Endodermal cell (in vitro differentiated cells): Measurements from ENCODE around the gene WNK2. TPM values are rescaled to one million over a fixed set of nuclear protein-coding genes. Genes with fewer than 3 reads are reported as not detected.
"Not testable (repeated sequence)": the region's sequence is repeated elsewhere in the genome, so short reads cannot be mapped to it uniquely, and the experiment has no call there.

Experiments
- DNase-seq: peaks from one replicate; pipeline ENCODE4 v3.0.0-alpha.2; 2017
- H3K27ac ChIP-seq: 2 replicates; pipeline ENCODE4 v1.5.1; 2013; ENCODE audit warnings: mild to moderate bottlenecking, low read depth, low read length, moderate library complexity
- H3K27me3 ChIP-seq: 2 replicates; pipeline ENCODE4 v1.6.1; 2013; ENCODE audit warnings: mild to moderate bottlenecking, low read length, moderate library complexity; ENCODE audit not compliant: insufficient read depth, control insufficient read depth, poor library complexity, severe bottlenecking
- H3K36me3 ChIP-seq: 2 replicates; pipeline ENCODE4 v1.7.0; 2013; ENCODE audit warnings: mild to moderate bottlenecking, low read length, moderate library complexity; ENCODE audit not compliant: control insufficient read depth, insufficient read depth
- H3K4me1 ChIP-seq: one replicate; pipeline ENCODE4 v1.7.0; 2013; ENCODE audit warnings: low read length; ENCODE audit not compliant: control insufficient read depth, insufficient read depth
- H3K4me3 ChIP-seq: 2 replicates; pipeline ENCODE4 v1.5.1; 2013; ENCODE audit warnings: mild to moderate bottlenecking, low read length, moderate library complexity
- H3K9ac ChIP-seq: 2 replicates; pipeline ENCODE4 v1.6.1; 2013; ENCODE audit warnings: mild to moderate bottlenecking, low read length, moderate library complexity; ENCODE audit not compliant: poor library complexity, severe bottlenecking; ENCODE audit errors: extremely low read depth
- H3K9me3 ChIP-seq: 2 replicates; pipeline ENCODE4 v1.6.1; 2013; ENCODE audit warnings: mild to moderate bottlenecking, low read length, moderate library complexity; ENCODE audit not compliant: control insufficient read depth
- H3K27ac Mint-ChIP-seq: 2 replicates; pipeline ENCODE4 v1.8.0; 2020; ENCODE audit warnings: mixed read lengths
- H3K27me3 Mint-ChIP-seq: 2 replicates; pipeline ENCODE4 v1.8.0; 2021; ENCODE audit warnings: mild to moderate bottlenecking, mixed read lengths; ENCODE audit not compliant: insufficient read depth
- H3K36me3 Mint-ChIP-seq: 2 replicates; pipeline ENCODE4 v1.8.0; 2020; ENCODE audit warnings: low read depth, mixed read lengths
- H3K4me1 Mint-ChIP-seq: 2 replicates; pipeline ENCODE4 v1.8.0; 2020; ENCODE audit warnings: mixed read lengths
- H3K4me3 Mint-ChIP-seq: 2 replicates; pipeline ENCODE4 v1.8.0; 2020; ENCODE audit warnings: mild to moderate bottlenecking, moderate library complexity, mixed read lengths
- H3K9me3 Mint-ChIP-seq: 2 replicates; pipeline ENCODE4 v1.8.0; 2020; ENCODE audit warnings: mild to moderate bottlenecking, mixed read lengths
- CTCF ChIP-seq: fragments of 200-600 bp; sonication (generic); conservative IDR thresholded peaks from 2 replicates; pipeline ENCODE4 v1.5.0; 2021; ENCODE audit warnings: antibody characterized with exemption, mild to moderate bottlenecking
- WGBS, 2 experiments: methylation state at CpG; one replicate each; pipeline versions ENCODE4 v1.1.5 to v1.1.7; 2013; ENCODE audit warnings: missing lambda C conversion rate in 2 of 2, mixed read lengths in 1 of 2; ENCODE audit not compliant: insufficient coverage in 1 of 2, insufficient read length in 1 of 2; 5-methylcytosine and 5-hydroxymethylcytosine counted together
- total RNA-seq, 2 donors: library from RNA; stranded (reverse); fragmentation: NEBNext Ultra II Directional in 1 of 2; extraction: Animal tissue kit (Norgen Biotek cat#: 25700) in 1 of 2; gene quantifications; 2 replicates in 1 of 2; 3 replicates in 1 of 2; pipeline ENCODE4 v1.2.1, GENCODE V29; 2021

Gene WNK2
- total RNA-seq, 2 donors from 2014 or later, result 46.1 to 48.8 TPM

DNA sequence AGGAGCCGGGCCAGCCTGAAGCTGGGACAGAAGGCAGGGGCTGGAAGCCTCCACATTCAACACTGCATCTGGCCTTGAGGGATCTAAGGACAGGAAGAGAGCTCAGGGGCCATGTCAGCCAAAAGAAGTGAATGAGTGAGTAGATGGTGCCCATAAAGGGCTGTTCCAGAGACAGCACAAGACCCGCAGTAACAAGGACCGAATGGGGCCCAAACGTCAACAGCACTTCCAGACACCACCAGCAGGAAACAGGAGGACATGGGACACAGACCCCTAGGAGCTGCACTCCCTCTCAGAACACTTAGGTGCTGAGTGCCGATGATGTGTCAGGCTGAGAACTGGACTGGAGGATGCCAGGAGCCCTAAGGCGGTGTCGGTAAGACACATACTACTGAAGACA, 152.8 kb downstream of the WNK2 start:
- Histone ChIP-seq H3K36me3 (no peaks in the 10 kb centered on the region), H3K27me3 (no peaks in the 10 kb centered on the region), H3K4me3 (no peak overlapping the region), H3K4me1 (no peaks in the 10 kb centered on the region), H3K27ac (no peak overlapping the region), H3K9me3 (peaks cover 27% of the 10 kb centered on the region), H3K9ac (no peak overlapping the region)
- peaks cover 67% of the 10 kb centered on the region for H3K36me3 Mint-ChIP-seq
- WGBS, 2 experiments, result 88 to 90% methylated on average over 2 to 7 of the region's 7 CpGs
- no peak overlapping the region for H3K27ac Mint-ChIP-seq
- H3K27me3 Mint-ChIP-seq, result no peaks in the 10 kb centered on the region
- H3K4me3 Mint-ChIP-seq, result no peak overlapping the region
- no peak for DNase-seq
- no peak for TF ChIP-seq CTCF
- H3K4me1 Mint-ChIP-seq, result no peaks in the 10 kb centered on the region
- peaks cover 50% of the 10 kb centered on the region for H3K9me3 Mint-ChIP-seq

DNA sequence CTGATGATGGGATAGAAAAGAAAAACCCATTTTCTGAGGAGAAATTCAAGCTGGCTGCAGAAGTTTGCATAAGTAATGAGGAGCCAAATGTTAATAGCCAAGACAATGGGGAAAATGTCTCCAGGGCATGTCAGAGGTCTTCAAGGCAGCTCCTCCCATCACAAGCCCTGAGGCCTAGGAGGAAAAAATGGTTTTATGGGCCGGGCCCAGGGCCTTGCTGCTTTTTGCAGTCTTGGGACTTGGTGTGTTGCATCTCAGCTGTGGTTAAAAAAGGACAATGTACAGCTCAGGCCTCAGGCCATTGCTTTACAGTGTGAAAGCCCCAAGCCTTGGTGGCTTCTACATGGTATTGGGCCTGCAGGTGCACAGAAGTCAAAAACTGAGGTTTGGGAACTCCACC, 154.3 kb downstream of the WNK2 start:
- H3K36me3 ChIP-seq, H3K27ac Mint-ChIP-seq, H3K27me3 ChIP-seq, H3K27ac ChIP-seq, DNase-seq, H3K4me3 Mint-ChIP-seq, H3K9ac ChIP-seq, H3K4me3 ChIP-seq, H3K4me1 ChIP-seq, H3K27me3 Mint-ChIP-seq, H3K4me1 Mint-ChIP-seq: not testable (repeated sequence)
- 63 to 87% methylated on average over 1 of the region's 1 CpG for WGBS, 2 experiments
- H3K36me3 Mint-ChIP-seq, result peaks cover 55% of the 10 kb centered on the region
- H3K9me3 Mint-ChIP-seq, result peaks cover 50% of the 10 kb centered on the region
- H3K9me3 ChIP-seq, result peaks cover 27% of the 10 kb centered on the region

DNA sequence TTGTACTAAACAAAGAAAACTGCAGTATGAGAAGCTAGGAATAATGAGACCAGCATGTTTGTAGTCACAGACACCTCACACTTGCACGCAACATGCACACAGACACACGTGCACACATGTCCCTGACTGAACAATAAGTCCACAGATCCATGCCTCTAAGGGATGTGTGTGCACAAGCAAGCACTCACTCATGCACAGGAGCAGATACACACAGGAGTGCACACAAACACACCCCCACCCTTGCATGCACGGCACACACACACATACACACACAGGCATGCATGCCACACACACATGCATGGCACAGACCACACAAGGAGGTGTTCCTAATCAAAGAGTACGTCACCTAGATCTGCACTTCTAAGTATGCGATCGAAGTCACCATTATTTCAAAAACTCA, 156.2 kb downstream of the WNK2 start:
- H3K36me3 Mint-ChIP-seq, result peaks cover 55% of the 10 kb centered on the region
- H3K27ac ChIP-seq, result no peak overlapping the region
- no peak overlapping the region for H3K4me3 ChIP-seq
- no peaks in the 10 kb centered on the region for H3K27me3 ChIP-seq
- no peaks in the 10 kb centered on the region for H3K4me1 ChIP-seq
- no peak for TF ChIP-seq CTCF
- no peaks in the 10 kb centered on the region for H3K27me3 Mint-ChIP-seq
- H3K9me3 Mint-ChIP-seq, result peaks cover 50% of the 10 kb centered on the region
- DNase-seq, result no peak
- H3K4me1 Mint-ChIP-seq, result peaks cover 12% of the 10 kb centered on the region
- H3K9ac ChIP-seq, result no peak overlapping the region
- H3K27ac Mint-ChIP-seq, result no peak overlapping the region
- H3K36me3 ChIP-seq, result no peaks in the 10 kb centered on the region
- peaks cover 27% of the 10 kb centered on the region for H3K9me3 ChIP-seq
- H3K4me3 Mint-ChIP-seq, result no peak overlapping the region
- 88 to 93% methylated on average over 3 to 6 of the region's 6 CpGs for WGBS, 2 experiments

DNA sequence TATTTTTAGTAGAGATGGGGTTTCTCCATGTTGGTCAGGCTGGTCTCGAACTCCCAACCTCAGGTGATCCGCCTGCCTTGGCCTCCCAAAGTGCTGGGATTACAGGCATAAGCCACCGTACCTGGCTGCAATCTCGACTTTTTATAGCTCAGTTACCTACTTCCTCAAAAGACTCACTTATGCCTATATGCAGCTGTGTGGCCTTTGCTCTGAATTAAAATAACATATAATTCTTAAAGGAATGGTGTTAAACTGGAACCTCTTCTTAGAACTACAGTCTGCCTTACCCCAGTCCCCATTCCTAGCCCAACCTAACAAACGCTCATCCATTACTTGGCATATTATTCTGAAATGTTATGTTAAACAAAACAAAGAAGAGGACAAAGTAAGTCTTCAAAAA, 157.9 kb downstream of the WNK2 start:
- H3K9me3 Mint-ChIP-seq, result peaks cover 45% of the 10 kb centered on the region
- not testable (repeated sequence) for DNase-seq, H3K4me1 ChIP-seq, H3K27me3 Mint-ChIP-seq, H3K4me3 Mint-ChIP-seq, H3K27ac Mint-ChIP-seq, H3K4me3 ChIP-seq, H3K27ac ChIP-seq, H3K36me3 ChIP-seq, H3K9ac ChIP-seq
- H3K27me3 ChIP-seq, result peaks cover 10% of the 10 kb centered on the region
- peaks cover 49% of the 10 kb centered on the region for H3K36me3 Mint-ChIP-seq
- 97 to 100% methylated on average over 1 to 4 of the region's 5 CpGs for WGBS, 2 experiments
- H3K9me3 ChIP-seq, result peaks cover 27% of the 10 kb centered on the region
- peaks cover 15% of the 10 kb centered on the region for H3K4me1 Mint-ChIP-seq

- H3K36me3 Mint-ChIP-seq, result peaks cover 42% of the 10 kb centered on the region
- peaks cover 16% of the 10 kb centered on the region for H3K4me1 Mint-ChIP-seq
- not testable (repeated sequence) for H3K4me3 ChIP-seq, DNase-seq, H3K27ac ChIP-seq, H3K27ac Mint-ChIP-seq, H3K4me3 Mint-ChIP-seq, H3K4me1 ChIP-seq, H3K36me3 ChIP-seq, H3K9ac ChIP-seq
- Histone ChIP-seq H3K27me3 (peaks cover 16% of the 10 kb centered on the region), H3K9me3 (peaks cover 27% of the 10 kb centered on the region)
- H3K27me3 Mint-ChIP-seq, result peaks cover 14% of the 10 kb centered on the region
- H3K9me3 Mint-ChIP-seq, result peaks cover 39% of the 10 kb centered on the region
- 92 to 95% methylated on average over 8 to 11 of the region's 11 CpGs for WGBS, 2 experiments
Measured at GRCh38 chr9:93342428-93342827, 158.5 kb downstream of the WNK2 start.
